Thymus (tissue), 11 donors: ENCODE measurements around the gene TAC4. TPM values are rescaled to one million over a fixed set of nuclear protein-coding genes. Genes with fewer than 3 reads are reported as not detected.
"Not testable (repeated sequence)": the region's sequence is repeated elsewhere in the genome, so short reads cannot be mapped to it uniquely, and the experiment has no call there.

Experiments
- DNase-seq, 9 donors: peaks; one replicate each; pipeline ENCODE4 v3.0.0-alpha.2; 2013; ENCODE audit warnings: low spot score in 9 of 9, low read depth in 6 of 9, missing footprints in 1 of 9
- H3K27ac ChIP-seq, 2 donors: one replicate each; pipeline ENCODE4 v1.5.1; 2013; ENCODE audit warnings: control low read depth in 1 of 2, low read depth in 1 of 2, low read length in 1 of 2, mild to moderate bottlenecking in 1 of 2, moderate library complexity in 1 of 2
- H3K27me3 ChIP-seq, 2 donors: one replicate each; pipeline ENCODE4 v1.5.1; 2013; ENCODE audit warnings: low read length in 1 of 2; ENCODE audit not compliant: control insufficient read depth in 2 of 2, insufficient read depth in 1 of 2
- H3K36me3 ChIP-seq, 2 donors: one replicate each; pipeline ENCODE4 v1.5.1; 2013; ENCODE audit warnings: low read length in 1 of 2, mild to moderate bottlenecking in 1 of 2, moderate library complexity in 1 of 2; ENCODE audit not compliant: control insufficient read depth in 2 of 2, insufficient read depth in 2 of 2
- H3K4me1 ChIP-seq, 2 donors: one replicate each; pipeline ENCODE4 v1.5.1; 2013; ENCODE audit warnings: low read length in 2 of 2; ENCODE audit not compliant: control insufficient read depth in 2 of 2, insufficient read depth in 2 of 2
- H3K4me3 ChIP-seq, 2 donors: one replicate each; pipeline ENCODE4 v1.5.1; 2013; ENCODE audit warnings: low read length in 2 of 2, control low read depth in 1 of 2, mild to moderate bottlenecking in 1 of 2
- H3K9me3 ChIP-seq, 2 donors: one replicate each; pipeline ENCODE4 v1.5.1; 2013; ENCODE audit warnings: low read length in 1 of 2, mild to moderate bottlenecking in 1 of 2; ENCODE audit not compliant: control insufficient read depth in 2 of 2, insufficient read depth in 1 of 2
- WGBS: extraction: QIAGEN DNeasy Blood & Tissue Kit; methylation state at CpG from one replicate; pipeline ENCODE4 v1.1.7; 2013; 5-methylcytosine and 5-hydroxymethylcytosine counted together
- polyA plus RNA-seq: library from polyadenylated mRNA; stranded (reverse); fragments of 200-250 nt; gene quantifications from one replicate; pipeline ENCODE4 v1.2.3, GENCODE V29; 2013
- total RNA-seq: library from RNA; stranded (reverse); fragments of 120-200 nt; gene quantifications from one replicate; pipeline ENCODE4 v1.2.4, GENCODE V29; 2013
- donor health status: healthy.

The TAC4 gene
- total and polyA plus RNA-seq, 2 donors = 0.14 to 0.32 TPM

DNA sequence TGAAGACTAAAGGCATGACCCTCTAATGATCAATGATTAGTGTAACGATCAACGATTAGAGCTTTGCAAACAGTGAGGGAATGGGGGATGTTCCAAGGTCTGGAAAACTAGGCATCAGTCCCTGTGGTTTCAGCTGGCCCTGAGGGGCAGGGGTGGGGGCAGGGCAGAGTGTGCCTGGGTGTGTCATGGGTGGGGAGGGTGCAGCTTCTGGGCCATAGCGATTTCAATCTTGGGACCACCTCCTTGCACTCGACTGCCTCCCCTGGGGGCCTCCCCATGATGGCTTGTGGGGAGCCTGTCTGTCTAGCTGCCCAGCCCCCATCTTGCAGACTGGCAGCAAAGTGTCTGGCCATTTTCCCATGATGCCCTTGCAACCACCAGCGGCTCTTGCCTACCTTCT lies 8.4 kb downstream of the TAC4 start:
- Histone ChIP-seq H3K36me3 (peaks cover 10 to 11% of the 10 kb centered on the region in 2 donors), H3K27me3 (no peaks in the 10 kb centered on the region), H3K4me3 (no peak overlapping the region), H3K9me3 (no peaks in the 10 kb centered on the region), H3K4me1 (no peaks in the 10 kb centered on the region), H3K27ac (no peak overlapping the region)
- DNase-seq = no peak
- 93% methylated on average over 5 of the region's 5 CpGs for WGBS

DNA sequence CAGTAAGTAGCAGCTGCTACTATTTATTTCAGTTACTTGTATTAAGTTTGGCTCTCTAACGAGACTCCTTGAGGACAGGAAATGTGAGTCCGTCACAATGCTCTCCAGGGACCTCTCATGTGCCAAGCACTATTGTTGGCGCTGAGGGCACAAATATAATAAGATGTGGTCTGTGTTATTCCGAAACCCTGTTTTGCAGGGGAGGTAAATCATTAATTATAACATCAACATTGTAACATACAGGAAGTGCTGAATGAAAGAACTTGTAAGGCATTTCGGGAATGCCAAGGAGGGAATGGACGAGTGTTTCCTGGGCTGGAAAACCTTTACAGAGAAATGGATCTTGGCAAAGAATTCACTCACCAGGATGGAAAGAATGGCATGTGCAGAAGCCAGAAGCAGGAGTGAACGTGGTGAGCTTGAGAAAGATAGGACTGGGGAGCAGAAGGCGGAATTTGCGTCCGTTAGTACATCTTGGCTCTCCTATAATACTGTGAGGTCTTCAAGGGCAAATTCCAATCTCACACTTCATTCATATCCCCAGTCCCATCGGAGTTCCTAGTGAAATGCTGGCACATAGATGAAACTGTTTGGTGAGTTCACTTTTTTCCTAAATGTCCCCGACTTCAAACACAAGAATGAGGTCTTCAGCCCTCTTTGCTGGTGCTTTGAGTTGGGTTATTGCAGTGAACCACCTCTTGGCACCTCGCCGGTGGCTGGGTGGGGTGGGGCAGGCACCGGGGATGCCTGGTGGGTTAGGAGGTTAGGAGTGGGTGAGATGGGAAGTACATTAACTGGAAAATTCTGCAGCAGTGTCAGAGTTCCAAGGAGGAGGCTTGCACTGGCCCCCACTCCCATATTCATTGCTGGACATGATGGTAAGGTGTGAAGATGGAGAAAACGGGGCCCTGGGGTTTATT lies 11.5 kb downstream of the TAC4 start:
- no peaks in the 10 kb centered on the region for H3K27me3 ChIP-seq
- 94% methylated on average over 16 of the region's 16 CpGs for WGBS
- no peaks in the 10 kb centered on the region for H3K4me1 ChIP-seq
- H3K36me3 ChIP-seq = peaks cover 33% of the 10 kb centered on the region in 2 donors
- DNase-seq = no peak
- H3K27ac ChIP-seq = no peak overlapping the region
- no peaks in the 10 kb centered on the region for H3K9me3 ChIP-seq
- no peak overlapping the region for H3K4me3 ChIP-seq

DNA sequence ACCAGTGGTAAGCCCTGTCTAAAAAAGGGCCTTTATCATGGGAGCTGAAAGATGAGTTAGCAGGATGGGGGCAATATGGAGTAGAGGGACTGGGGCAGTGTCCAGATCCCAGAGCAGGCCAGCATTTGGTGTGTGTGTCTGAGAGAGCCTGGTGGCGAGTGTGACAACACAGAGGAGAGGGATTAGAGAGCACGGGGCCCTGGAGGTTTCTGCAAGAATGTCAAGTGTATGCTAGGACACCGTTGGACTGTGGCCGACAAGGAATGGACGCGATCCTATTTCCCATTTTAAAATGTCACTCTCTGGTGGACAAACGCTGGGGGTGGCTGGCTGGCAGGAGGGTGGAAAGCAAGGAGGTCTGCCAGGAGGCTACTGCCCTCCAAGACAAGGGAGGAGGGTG lies 12.4 kb downstream of the TAC4 start:
- H3K4me1 ChIP-seq = no peaks in the 10 kb centered on the region
- DNase-seq = no peak
- no peaks in the 10 kb centered on the region for H3K9me3 ChIP-seq
- H3K27ac ChIP-seq = no peak overlapping the region
- WGBS = 99% methylated on average over 7 of the region's 7 CpGs
- H3K27me3 ChIP-seq = no peaks in the 10 kb centered on the region
- no peak overlapping the region for H3K4me3 ChIP-seq
- peaks cover 38 to 40% of the 10 kb centered on the region in 2 donors for H3K36me3 ChIP-seq

DNA sequence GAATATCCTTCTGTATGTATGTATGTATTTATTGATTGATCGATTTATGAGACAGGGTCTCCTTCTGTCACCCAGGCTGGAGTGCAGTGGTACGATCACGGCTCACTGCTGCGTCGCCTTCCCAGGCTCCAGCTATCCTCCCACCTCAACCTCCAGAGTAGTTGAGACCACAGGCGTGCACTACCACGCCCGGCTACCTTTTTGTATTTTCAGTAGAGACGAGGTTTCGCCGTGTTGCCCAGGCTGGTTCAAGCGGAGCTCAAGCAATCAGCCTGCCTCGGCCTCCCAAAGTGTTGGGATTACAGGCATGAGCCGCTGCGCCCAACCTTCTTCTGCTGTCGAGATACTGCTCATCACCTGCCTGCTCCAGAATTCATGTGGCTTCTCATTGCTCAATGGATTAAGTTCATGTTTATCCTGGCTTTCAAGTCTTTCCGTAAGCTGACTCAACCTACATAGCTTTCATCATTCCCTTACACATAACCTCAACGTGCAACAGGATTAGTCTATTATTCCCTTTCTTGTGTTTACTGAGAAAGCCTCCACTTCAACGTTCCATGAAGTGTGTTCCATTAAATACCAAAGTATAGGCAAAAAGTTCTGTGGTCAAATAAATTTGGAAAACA lies 13.6 kb downstream of the TAC4 start:
- peaks cover 44 to 51% of the 10 kb centered on the region in 2 donors for H3K36me3 ChIP-seq
- 98% methylated on average over 19 of the region's 19 CpGs for WGBS

DNA sequence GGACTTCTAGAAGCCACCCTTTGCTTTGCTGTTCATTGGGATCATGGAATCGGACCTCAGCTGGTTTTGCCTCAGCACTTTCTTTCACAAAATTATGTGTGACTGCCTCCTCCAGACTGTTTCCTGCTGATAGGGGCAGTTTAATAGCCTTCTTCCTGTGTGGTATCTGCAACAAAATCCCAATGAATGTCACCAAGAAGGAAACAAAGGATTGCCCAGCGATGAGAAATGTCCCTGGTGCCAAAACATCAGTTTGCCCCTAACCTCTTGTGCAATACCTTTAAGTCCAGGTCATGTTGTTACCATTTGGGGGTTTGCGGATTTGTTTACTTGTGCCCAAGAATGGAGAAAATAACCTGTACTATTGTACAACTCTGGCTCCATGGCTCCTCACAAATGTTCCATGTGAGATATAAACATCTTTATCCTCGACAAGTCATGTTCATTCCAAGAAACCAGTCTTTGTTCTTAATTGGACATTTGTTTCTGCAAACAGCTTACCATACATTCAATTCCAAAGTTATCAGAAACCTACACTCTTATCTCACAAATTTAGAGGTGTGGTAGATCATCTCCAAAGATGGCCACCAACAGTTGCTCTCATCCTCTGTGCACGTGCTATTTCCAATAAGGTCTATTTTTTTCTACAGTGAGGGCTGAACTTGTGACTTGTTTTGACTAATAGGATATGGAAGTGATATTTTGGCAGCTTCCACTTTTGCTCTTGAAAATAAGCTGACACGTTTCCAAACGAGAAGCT lies 14.8 kb downstream of the TAC4 start:
- no peak for DNase-seq
- no peak overlapping the region for H3K4me3 ChIP-seq
- WGBS = 80% methylated on average over 7 of the region's 7 CpGs
- H3K27me3 ChIP-seq = no peaks in the 10 kb centered on the region
- no peak overlapping the region for H3K27ac ChIP-seq
- H3K9me3 ChIP-seq = no peaks in the 10 kb centered on the region
- peaks cover 50 to 61% of the 10 kb centered on the region in 2 donors for H3K36me3 ChIP-seq
- no peaks in the 10 kb centered on the region for H3K4me1 ChIP-seq

More for the DNA sequence above, 13.6 kb downstream of the TAC4 start:
- H3K4me1 ChIP-seq = no peaks in the 10 kb centered on the region
- H3K27me3 ChIP-seq = no peaks in the 10 kb centered on the region
- H3K27ac ChIP-seq = no peak overlapping the region
- no peaks in the 10 kb centered on the region for H3K9me3 ChIP-seq
- no peak for DNase-seq
- H3K4me3 ChIP-seq = no peak overlapping the region

DNA sequence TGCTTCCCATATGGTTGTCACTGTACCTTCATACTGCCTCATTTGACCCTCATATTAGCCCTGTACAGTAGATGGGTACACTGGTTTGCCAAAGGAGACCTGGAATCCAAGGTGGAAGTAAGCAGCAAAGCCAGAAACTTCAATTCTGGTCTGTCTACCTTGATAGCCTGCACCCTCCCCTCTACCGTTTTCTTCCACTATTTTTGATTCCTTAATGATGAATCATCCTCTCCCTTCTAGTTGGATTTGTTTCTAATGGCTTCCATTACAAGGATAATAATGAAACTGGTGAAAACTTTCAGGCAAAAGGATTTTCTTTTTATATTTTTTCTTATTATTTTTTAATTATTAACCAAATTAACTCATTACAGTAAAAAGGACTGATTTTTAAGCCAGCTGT lies 17.3 kb downstream of the TAC4 start:
- no peaks in the 10 kb centered on the region for H3K9me3 ChIP-seq
- 91% methylated on average over 1 of the region's 1 CpG for WGBS
- H3K27me3 ChIP-seq = no peaks in the 10 kb centered on the region
- H3K27ac ChIP-seq = no peak overlapping the region
- no peak overlapping the region for H3K4me3 ChIP-seq
- H3K4me1 ChIP-seq = no peaks in the 10 kb centered on the region
- no peak for DNase-seq
- H3K36me3 ChIP-seq = peaks cover 67 to 80% of the 10 kb centered on the region in 2 donors

DNA sequence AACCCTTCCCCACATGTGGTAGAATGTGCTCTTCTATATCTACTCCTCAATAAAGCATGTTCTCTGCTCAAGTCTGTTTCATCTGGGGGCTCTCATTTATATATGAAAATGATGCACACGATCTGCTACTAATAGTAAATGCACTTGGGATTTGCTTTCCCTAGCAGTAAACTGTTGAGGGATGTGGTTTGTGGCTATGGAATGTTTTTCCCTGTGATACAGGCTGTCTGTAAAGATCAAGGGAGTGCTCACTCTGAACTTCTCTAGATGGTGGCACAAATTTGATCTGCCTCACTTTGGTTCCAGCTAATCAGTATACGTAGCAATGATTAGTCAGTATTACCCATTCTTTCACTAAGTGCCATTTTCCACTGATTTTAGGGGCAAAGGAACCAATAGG lies 18.8 kb downstream of the TAC4 start:
- peaks cover 68 to 88% of the 10 kb centered on the region in 2 donors for H3K36me3 ChIP-seq
- 98% methylated on average over 2 of the region's 2 CpGs for WGBS
- no peaks in the 10 kb centered on the region for H3K27me3 ChIP-seq
- H3K4me3 ChIP-seq = no peak overlapping the region
- H3K27ac ChIP-seq = no peak overlapping the region
- no peaks in the 10 kb centered on the region for H3K4me1 ChIP-seq
- DNase-seq = no peak
- no peaks in the 10 kb centered on the region for H3K9me3 ChIP-seq

DNA sequence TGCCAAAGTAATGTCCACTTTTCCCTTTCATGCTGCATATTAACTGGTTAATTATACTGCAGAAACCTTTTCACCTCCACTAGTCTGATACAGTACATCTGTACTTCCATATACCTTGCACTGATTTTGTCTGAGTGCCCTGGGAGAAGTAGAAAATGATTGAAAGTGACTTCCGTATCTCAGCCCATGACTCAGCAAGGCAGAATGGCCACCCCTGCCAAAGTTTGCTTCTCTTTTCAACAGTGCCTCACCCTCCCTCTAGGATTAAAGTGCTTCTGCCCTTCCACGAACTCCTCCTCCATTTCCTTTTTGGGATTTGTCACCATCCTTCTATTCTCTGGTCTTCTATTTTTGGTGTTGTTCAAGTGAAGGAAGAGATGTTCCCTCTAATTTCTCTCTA lies 19.5 kb downstream of the TAC4 start:
- H3K27ac ChIP-seq = not testable (repeated sequence)
- WGBS = 94% methylated on average over 2 of the region's 2 CpGs

DNA sequence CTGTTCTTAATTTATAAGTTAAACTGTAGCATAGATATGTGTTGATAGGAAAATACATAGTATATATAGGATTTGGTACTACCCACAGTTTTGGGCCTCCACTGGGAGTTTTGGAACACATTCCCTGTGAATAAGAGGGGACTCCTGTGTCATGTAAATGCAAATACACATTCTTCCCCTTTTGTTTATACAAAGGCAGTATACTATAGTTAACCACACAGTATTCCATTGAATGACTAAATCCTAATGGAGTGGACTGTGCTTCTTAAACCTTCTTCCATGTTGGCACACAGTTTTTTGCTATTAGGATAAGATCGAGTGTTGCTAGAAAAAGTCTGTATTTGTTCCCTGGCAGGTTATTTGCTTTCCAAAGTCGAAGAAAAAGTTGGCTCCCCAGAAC lies 22.2 kb downstream of the TAC4 start:
- WGBS = 68% methylated on average over 2 of the region's 2 CpGs
- Histone ChIP-seq H3K9me3 (no peaks in the 10 kb centered on the region), H3K36me3 (peaks cover 71 to 96% of the 10 kb centered on the region in 2 donors), H3K27ac (no peak overlapping the region), H3K4me3 (no peak overlapping the region), H3K27me3 (no peaks in the 10 kb centered on the region), H3K4me1 (no peaks in the 10 kb centered on the region)
- DNase-seq = no peak

More for the DNA sequence above, 19.5 kb downstream of the TAC4 start:
- H3K27me3 ChIP-seq, H3K9me3 ChIP-seq, H3K4me1 ChIP-seq, H3K4me3 ChIP-seq, DNase-seq: not testable (repeated sequence)
- peaks cover 68 to 88% of the 10 kb centered on the region in 2 donors for H3K36me3 ChIP-seq
